NCI-H146 treated with DMSO at 0.1 percent for 48 hours (cell line): ENCODE data around the gene TEDC1.
"Not testable (repeated sequence)": the region's sequence is repeated elsewhere in the genome, so short reads cannot be mapped to it uniquely, and the experiment has no call there.

Experiments used
- DNase-seq: peaks from one replicate; lab custom pipeline; 2025; ENCODE audit not compliant: unreplicated experiment; lab: John Stamatoyannopoulos, UW

TEDC1 gene

DNA sequence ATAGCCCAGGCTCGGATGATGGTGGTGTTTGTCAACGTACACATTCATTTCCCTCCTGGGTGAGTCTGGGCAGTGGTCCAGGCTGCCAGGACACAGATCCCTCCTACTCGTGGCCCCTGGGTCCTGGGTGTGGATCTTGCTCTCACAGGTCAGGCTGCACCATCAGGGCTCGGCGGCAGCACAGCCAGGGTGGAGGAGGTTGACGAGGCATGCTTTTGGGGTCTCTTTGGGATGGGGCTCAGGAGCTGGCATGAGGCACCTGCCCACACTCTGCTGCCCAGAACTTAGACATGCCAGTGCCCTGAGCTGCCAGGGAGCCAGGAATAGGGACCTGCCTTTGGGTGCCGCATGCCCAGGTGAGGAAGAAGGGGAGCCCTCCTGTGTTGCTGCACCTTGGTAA lies 45.0 kb downstream of the TEDC1 start:
- no peak for DNase-seq

DNA sequence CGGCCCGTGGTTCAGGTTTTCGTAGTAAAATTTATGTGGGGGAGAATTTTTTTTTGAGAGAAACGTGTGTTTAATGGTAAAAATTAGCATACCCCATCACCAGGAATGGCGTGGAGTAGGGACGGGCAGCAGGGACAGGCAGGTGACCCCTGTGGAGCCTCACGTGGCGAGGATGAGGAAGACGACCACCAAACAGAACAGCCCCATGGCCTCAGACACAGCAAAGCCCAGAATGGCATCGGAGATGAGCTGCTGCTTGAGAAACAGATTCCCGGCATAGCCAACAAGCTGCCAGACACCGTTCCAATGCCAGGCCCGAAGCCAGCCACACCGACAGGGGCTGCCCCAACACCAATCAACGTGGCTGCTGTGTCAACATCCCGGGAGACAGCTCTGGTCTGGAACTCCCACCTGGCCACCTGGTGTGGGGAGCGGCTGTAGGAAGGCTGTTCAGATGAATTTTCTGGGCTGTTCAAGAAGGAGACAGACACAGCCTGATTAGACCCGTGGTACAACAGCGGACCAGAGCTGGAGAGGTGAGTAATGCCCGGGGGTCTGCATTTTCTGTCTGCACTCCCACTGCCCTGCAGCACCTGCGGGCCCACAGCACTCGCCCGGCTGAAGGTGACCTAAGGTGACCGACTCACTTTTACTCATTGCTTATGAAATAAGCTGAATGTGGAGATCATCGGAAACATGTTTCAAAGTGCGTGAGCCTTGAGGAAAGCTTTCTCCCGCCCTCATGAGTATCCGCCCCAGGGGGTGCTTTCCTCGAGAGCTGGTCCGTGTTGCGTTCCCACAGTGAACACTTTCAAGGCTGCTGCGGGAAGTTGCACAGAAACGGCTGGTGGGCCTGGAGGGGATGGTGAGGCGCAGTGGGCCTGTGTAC lies 45.9 kb downstream of the TEDC1 start:
- DNase-seq, result no peak

GRCh38 chr14:105537580-105538474 lies 46.8 kb downstream of the TEDC1 start:
- no peak for DNase-seq

DNA sequence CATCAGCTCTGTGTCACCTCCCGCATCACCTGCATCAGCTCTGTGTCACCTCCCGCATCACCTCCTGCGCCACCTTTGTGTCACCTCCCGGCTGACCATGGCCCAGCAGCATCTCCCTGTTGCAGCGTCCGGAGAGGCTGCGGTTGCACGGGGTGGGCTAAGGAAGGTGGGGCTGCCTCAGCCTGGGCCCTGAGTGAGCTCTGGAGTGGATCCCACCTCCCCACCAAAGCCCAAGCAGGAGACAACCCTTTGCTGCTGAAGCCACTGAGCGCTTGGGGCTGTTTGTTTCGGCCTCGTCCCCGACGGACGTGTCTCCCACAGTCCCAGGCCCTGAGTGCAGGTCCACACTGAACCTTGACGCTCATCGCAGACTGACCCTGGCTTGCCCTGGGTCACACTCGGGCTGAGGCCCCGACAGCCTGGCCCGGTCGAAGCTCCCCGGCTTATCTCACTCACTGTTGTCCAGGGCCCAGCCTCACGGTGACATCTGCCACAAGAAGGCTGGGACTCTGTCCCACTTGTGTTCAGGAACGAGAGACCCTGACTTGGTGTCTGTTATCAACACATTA lies 47.5 kb downstream of the TEDC1 start:
- no peak for DNase-seq

- no peak for DNase-seq
Measured at GRCh38 chr14:105540811-105541210, 49.8 kb downstream of the TEDC1 start.

DNA sequence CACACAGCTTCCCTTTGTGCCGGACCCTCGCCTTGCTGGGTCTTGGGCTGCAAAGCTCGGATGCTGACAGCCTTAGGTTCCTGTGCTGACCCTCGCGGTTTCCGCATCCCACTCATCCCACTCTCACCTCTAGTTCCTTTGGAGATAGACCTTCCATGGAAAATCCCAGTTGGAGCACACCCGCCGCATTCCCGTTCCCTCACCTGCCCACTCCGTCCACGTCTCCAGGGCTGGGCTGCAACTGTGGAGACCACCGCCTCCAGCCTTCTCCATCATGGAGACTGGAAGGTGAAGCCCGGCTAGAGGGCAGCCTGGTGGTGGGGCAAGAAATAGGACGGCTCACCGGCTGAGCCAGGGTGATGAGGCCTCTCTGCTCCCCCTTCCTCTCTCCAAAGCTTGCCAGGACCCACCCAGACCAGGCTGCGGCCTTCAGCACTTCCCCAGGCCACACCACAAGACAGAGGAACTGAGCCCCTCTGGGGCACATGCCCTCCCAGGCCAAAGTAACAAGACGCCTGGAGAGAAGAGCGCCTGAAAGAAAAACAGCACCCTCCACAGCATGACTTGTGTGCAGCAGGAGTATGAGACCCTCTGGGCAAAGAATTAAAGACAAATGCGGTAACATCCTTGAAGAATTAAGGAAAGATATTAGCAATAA lies 50.3 kb downstream of the TEDC1 start:
- DNase-seq, result no peak

DNA sequence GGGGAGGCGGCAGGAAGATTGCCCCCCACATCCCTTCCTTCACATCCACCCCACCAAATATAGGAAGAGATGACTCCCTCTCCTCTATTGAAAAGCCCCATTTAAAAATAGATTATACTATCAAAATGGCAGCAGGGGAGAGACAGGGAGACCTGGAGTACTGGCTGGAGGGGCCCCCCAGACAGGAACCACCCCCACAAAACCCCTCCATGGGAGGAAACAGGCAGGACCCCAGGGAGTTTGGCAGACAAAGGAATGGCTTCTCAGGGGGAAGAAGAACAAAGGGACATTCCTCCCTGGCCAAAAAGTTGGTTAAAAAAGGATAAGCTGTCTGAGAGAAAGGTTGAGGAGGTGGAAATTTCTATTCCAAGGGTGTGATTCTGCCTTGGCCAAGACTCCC lies 54.6 kb downstream of the TEDC1 start:
- not testable (repeated sequence) for DNase-seq

DNA sequence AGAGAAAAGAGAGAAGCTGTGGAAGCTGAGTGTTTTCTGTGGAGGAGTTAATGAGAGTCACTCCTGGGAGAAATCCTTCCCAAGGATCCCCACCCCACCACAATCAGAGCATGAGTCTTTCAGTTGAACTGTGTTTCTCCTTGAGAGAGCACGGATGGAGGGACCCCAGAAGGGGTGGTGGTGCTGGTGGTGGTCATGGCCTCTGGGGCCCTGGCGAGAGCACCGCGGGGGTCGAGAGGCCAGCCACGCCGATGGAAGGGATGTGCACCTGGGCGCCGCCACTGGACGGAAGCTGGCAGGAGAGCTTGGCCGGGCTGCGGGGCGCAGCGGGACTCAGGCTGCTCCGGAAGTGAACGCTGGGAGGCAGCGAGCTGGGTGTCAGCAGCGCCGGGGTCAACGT lies 55.4 kb downstream of the TEDC1 start:
- DNase-seq, result not testable (repeated sequence)

DNA sequence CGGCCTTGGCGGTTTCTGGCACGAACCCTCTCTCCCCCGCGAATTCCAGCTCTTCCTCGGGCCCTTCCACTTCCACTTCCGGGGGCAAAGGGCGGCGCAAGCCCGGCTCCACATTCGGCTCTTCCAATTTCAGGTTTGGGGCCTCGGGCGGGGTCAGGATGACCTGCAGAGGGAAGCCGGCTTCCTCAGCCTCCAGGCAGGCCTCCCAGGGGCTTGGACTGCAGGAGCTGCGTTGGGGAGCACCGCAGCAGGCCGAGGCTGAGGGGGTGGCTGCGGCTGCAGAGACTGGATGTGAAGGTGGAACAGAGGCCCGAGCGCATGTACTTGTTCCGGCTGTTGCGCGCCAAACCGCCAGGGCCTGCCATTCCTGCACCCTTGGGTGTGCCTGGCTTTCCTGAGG lies 56.0 kb downstream of the TEDC1 start:
- not testable (repeated sequence) for DNase-seq

GRCh38 chr14:105547741-105548169 lies 56.7 kb downstream of the TEDC1 start:
- DNase-seq, result no peak
